Neutrophil (primary cell): ENCODE results near the gene SNX12.

Experiments used
- H3K27ac ChIP-seq: fragments of 200-600 bp; sonication (generic); 2 replicates; pipeline ENCODE4 v1.5.1; 2016; ENCODE audit warnings: mild to moderate bottlenecking, moderate library complexity
- H3K27me3 ChIP-seq: fragments of 200-600 bp; sonication (generic); 2 replicates; pipeline ENCODE4 v1.6.0; 2016; ENCODE audit warnings: mild to moderate bottlenecking
- H3K36me3 ChIP-seq: fragments of 200-600 bp; sonication (generic); 2 replicates; pipeline ENCODE4 v1.5.1; 2017
- H3K4me1 ChIP-seq, 2 experiments: fragments of 200-600 bp in 1 of 2; sonication (generic) in 1 of 2; 1 replicate in 1 of 2; 2 replicates in 1 of 2; pipeline versions ENCODE4 v1.5.1 to v1.6.1; 2013 to 2016; ENCODE audit warnings: low read depth in 1 of 2, low read length in 1 of 2, mild to moderate bottlenecking in 1 of 2, moderate library complexity in 1 of 2; ENCODE audit not compliant: control insufficient read depth in 1 of 2, insufficient read depth in 1 of 2
- H3K4me3 ChIP-seq, 2 experiments: fragments of 200-600 bp in 1 of 2; sonication (generic) in 1 of 2; 1 replicate in 1 of 2; 2 replicates in 1 of 2; pipeline ENCODE4 v1.5.1; 2013 to 2016; ENCODE audit warnings: low read depth in 1 of 2, low read length in 1 of 2, mild to moderate bottlenecking in 1 of 2, moderate library complexity in 1 of 2
- H3K9me3 ChIP-seq: fragments of 200-600 bp; sonication (generic); 2 replicates; pipeline ENCODE4 v1.5.1; 2016
- TF ChIP-seq, protein P1 (sequence below): fragments of 200-600 bp; sonication (generic); IDR thresholded peaks from 2 replicates; pipeline ENCODE4 v1.5.1; 2016; ENCODE audit warnings: antibody characterized with exemption

The SNX12 gene

DNA sequence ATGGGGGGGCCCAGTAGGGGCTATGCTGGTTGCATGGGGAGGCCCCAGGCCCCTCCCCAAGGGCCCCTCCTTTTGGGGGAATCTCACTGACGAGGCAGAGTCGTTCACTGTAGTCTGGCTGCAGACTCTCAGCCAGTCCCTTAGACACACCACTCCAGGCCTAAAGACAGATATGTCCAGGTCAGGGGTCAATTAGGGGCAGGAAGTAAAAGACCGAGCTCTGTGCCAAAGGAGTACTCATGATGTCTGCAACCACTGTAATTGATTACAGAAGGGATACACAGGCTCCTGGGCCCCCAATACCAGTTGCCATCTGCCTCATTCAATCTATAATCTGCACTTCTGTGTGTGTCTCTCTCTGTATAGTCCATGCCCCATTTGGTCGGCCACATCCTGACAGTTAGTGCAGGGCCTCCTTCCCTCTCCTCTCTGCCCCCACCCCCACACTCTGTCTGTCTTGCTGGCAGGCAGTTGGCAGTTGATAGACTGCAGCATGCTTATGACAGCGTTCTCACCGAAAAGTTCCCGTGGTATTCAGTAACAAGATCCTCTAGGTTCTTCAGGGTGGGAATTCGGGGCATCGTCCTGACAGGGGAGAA is 39.7 kb upstream of the SNX12 start:
- Histone ChIP-seq H3K27ac (peak overlapping the region; percentile 46), H3K9me3 (no peaks in the 10 kb centered on the region), H3K36me3 (peaks cover 17% of the 10 kb centered on the region), H3K4me1 (peaks cover 62 to 70% of the 10 kb centered on the region in 2 experiments), H3K4me3 (no peak overlapping the region), H3K27me3 (no peaks in the 10 kb centered on the region)
- TF ChIP-seq, protein P1, sequence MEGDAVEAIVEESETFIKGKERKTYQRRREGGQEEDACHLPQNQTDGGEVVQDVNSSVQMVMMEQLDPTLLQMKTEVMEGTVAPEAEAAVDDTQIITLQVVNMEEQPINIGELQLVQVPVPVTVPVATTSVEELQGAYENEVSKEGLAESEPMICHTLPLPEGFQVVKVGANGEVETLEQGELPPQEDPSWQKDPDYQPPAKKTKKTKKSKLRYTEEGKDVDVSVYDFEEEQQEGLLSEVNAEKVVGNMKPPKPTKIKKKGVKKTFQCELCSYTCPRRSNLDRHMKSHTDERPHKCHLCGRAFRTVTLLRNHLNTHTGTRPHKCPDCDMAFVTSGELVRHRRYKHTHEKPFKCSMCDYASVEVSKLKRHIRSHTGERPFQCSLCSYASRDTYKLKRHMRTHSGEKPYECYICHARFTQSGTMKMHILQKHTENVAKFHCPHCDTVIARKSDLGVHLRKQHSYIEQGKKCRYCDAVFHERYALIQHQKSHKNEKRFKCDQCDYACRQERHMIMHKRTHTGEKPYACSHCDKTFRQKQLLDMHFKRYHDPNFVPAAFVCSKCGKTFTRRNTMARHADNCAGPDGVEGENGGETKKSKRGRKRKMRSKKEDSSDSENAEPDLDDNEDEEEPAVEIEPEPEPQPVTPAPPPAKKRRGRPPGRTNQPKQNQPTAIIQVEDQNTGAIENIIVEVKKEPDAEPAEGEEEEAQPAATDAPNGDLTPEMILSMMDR, result no peak

DNA sequence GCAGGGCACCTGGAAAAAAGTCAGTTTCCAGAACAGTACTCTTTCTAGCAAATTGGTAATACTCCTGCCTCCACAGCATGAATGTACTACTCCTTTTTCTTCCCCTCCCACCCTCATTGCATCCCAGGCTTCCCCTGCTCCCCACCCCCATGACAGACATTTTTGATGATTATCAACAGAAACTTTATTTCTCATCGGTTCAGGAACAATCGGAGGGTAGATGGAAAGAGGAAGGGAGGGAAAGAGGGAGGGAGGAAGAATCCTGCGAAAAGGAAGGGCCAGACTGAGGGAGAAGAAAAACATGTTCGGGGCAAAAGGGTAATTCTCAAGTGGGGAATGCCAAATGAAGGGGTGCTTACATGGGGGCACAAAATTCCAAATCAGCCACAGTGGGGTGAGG is 39.1 kb upstream of the SNX12 start:
- no peaks in the 10 kb centered on the region for H3K27me3 ChIP-seq
- H3K4me3 ChIP-seq, result no peak overlapping the region
- peak overlapping the region; percentile 46 for H3K27ac ChIP-seq
- H3K4me1 ChIP-seq, result peaks cover 58 to 70% of the 10 kb centered on the region in 2 experiments
- TF ChIP-seq, protein P1, result no peak
- H3K9me3 ChIP-seq, result no peaks in the 10 kb centered on the region
- peaks cover 18% of the 10 kb centered on the region for H3K36me3 ChIP-seq

- H3K4me1 ChIP-seq, result peaks cover 51 to 63% of the 10 kb centered on the region in 2 experiments
- H3K4me3 ChIP-seq, result no peak within 1 kb of the TSS
Measured at GRCh38 chrX:71106427-71106826, 38.3 kb upstream of the SNX12 start, which contains the start of gene CXorf65. Gene CXorf65, minus strand, starts transcription at chrX:71106740. Its CDS starts 184 bp downstream, at chrX:71106556.

GRCh38 chrX:71105628-71106027 is 37.5 kb upstream of the SNX12 start:
- H3K4me3 ChIP-seq, result no peak overlapping the region
- H3K9me3 ChIP-seq, result no peaks in the 10 kb centered on the region
- peaks cover 51 to 61% of the 10 kb centered on the region in 2 experiments for H3K4me1 ChIP-seq
- H3K36me3 ChIP-seq, result peaks cover 34% of the 10 kb centered on the region
- TF ChIP-seq, protein P1, result no peak
- H3K27me3 ChIP-seq, result no peaks in the 10 kb centered on the region
- peak overlapping the region; percentile 56 for H3K27ac ChIP-seq

More at GRCh38 chrX:71106427-71106826, 38.3 kb upstream of the SNX12 start, which contains the start of gene CXorf65:
- TF ChIP-seq, protein P1, result no peak
- no peaks in the 10 kb centered on the region for H3K27me3 ChIP-seq
- H3K9me3 ChIP-seq, result no peaks in the 10 kb centered on the region
- H3K27ac ChIP-seq, result peak within 1 kb of the TSS; percentile 56
- peaks cover 26% of the 10 kb centered on the region for H3K36me3 ChIP-seq

GRCh38 chrX:71103110-71103983 is 35.2 kb upstream of the SNX12 start:
- H3K36me3 ChIP-seq, result peaks cover 28% of the 10 kb centered on the region
- TF ChIP-seq, protein P1, result no peak
- no peak overlapping the region for H3K4me3 ChIP-seq
- no peaks in the 10 kb centered on the region for H3K9me3 ChIP-seq
- peak overlapping the region; percentile 70 for H3K27ac ChIP-seq
- H3K27me3 ChIP-seq, result no peaks in the 10 kb centered on the region
- peaks cover 39 to 42% of the 10 kb centered on the region in 2 experiments for H3K4me1 ChIP-seq
